Measurements from ENCODE around the gene GRB7. TPM values are rescaled to one million over a fixed set of nuclear protein-coding genes. Genes with fewer than 3 reads are reported as not detected.

GRB7 gene
- polyA plus RNA-seq (4.0 to 5.3 TPM (median 4.2 TPM) in 3 replicates), polyA minus RNA-seq (6.2 to 10.1 TPM (median 8.6 TPM) in 3 replicates)
- polyA plus RNA-seq (2011; ENCODE audit: low read depth): 10.1 TPM
- polyA plus RNA-seq (2011; cell fraction: cytosol; rRNA removed): 3.2 and 3.8 TPM in 2 replicates
- polyA plus RNA-seq (2011; cell fraction: nucleus; rRNA removed): 11.7 and 15.6 TPM in 2 replicates
- 5.8 and 71.5 TPM in 2 replicates for polyA plus RNA-seq (2012; ENCODE audit: low replicate concordance)
- 5.4 TPM for polyA minus RNA-seq (2011; cell fraction: cytosol; rRNA and poly(A)+ RNA removed)
- polyA minus RNA-seq (2011; cell fraction: nucleus; rRNA and poly(A)+ RNA removed): 8.3 and 10.7 TPM in 2 replicates

DNA sequence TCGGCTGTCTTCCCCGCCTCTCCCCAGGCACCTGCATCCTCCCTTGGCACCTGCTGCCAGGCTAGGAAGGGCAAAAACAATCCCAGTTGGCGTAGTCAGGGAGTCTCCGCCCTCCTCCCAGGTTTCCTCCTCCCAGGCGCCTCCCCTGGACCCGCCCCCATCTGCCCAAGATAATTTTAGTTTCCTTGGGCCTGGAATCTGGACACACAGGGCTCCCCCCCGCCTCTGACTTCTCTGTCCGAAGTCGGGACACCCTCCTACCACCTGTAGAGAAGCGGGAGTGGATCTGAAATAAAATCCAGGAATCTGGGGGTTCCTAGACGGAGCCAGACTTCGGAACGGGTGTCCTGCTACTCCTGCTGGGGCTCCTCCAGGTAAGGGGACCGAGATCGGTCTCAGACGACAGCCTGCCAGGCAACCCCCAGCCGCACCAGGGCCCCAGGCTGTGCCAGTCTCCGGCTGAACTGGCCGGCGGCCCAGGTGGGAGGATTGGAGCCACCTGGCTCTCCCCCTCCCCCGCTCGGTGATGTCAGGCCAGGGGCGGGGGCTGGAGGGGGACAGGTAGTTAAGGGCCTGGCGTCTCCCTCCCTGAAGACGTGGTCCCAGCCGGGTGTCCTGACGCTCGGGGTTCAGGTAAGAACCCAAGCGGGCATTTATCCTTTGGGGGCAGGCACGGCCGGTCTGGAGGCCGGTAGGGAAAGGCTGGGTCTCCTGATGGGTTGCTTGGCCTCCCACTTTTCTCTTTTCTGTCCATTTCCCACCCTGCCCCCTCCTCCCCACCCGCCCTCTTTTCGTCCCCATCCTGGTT is at the start of gene GRB7:
Gene GRB7 (plus strand): TSS at position 179 of the 808 bp plus-strand sequence. CDS start 4,364 bp downstream, outside the sequence.
- Histone ChIP-seq H3K4me2 (ENCODE audit: control insufficient read depth, extremely low read depth, insufficient read depth, low read depth, low read length) (peak within 1 kb of the TSS; percentile 93), H3K9me3 (ENCODE audit: control insufficient read depth, low read depth, low read length) (no peaks in the 10 kb centered on the region), H3K9me1 (ENCODE audit: control insufficient read depth, extremely low read depth, insufficient read depth, low read length) (no peaks in the 10 kb centered on the region), H3K9ac (ENCODE audit: control insufficient read depth, extremely low read depth, insufficient read depth, low read length) (peak within 1 kb of the TSS; percentile 99), H3K4me3 (ENCODE audit: control insufficient read depth in 2 of 3, extremely low read depth in 1 of 3, insufficient read depth in 2 of 3, low read depth in 1 of 3, low read length in 3 of 3) (peak within 1 kb of the TSS; percentile 73 to 89 (median 84)), H3K4me1 (ENCODE audit: control insufficient read depth, extremely low read depth, insufficient read depth, low read length) (peaks cover 28% of the 10 kb centered on the region), H3K27ac (ENCODE audit: control insufficient read depth, insufficient read depth, low read length) (peak within 1 kb of the TSS; percentile 96), H3K79me2 (ENCODE audit: control insufficient read depth, insufficient read depth, low read length) (no peaks in the 10 kb centered on the region), H4K20me1 (ENCODE audit: control insufficient read depth, extremely low read depth, insufficient read depth, low read length) (no peaks in the 10 kb centered on the region), H2AFZ (ENCODE audit: control insufficient read depth, low read length) (peak within 1 kb of the TSS; percentile 67), H3K27me3 (ENCODE audit: control insufficient read depth, extremely low read depth, insufficient read depth, low read length) (no peaks in the 10 kb centered on the region), H3K36me3 (ENCODE audit: control insufficient read depth in 2 of 2, extremely low read depth in 1 of 2, insufficient read depth in 2 of 2, low read length in 2 of 2) (peaks cover 4% of the 10 kb centered on the region in 2 experiments)
- DNase-seq (ENCODE audit: low read depth, low spot score): no peak
- FAIRE-seq: peak; percentile 77
- TF ChIP-seq, protein P1, sequence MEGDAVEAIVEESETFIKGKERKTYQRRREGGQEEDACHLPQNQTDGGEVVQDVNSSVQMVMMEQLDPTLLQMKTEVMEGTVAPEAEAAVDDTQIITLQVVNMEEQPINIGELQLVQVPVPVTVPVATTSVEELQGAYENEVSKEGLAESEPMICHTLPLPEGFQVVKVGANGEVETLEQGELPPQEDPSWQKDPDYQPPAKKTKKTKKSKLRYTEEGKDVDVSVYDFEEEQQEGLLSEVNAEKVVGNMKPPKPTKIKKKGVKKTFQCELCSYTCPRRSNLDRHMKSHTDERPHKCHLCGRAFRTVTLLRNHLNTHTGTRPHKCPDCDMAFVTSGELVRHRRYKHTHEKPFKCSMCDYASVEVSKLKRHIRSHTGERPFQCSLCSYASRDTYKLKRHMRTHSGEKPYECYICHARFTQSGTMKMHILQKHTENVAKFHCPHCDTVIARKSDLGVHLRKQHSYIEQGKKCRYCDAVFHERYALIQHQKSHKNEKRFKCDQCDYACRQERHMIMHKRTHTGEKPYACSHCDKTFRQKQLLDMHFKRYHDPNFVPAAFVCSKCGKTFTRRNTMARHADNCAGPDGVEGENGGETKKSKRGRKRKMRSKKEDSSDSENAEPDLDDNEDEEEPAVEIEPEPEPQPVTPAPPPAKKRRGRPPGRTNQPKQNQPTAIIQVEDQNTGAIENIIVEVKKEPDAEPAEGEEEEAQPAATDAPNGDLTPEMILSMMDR (optimal IDR thresholded peaks at IDR 0.05 in 1 of 3, IDR thresholded peaks at IDR 0.05 in 1 of 3, conservative IDR thresholded peaks at IDR 0.05 in 1 of 3; ENCODE audit: extremely low read depth in 1 of 3, insufficient read depth in 2 of 3, low read length in 3 of 3): no peak
- no peak for TF ChIP-seq EZH2 (IDR thresholded peaks at IDR 0.05; ENCODE audit: low read length)
- dilution Hi-C loops (cut with MboI; ENCODE audit: extremely low pct_ligation_motif_present, low sequenced_read_pairs): no loop called here

DNA sequence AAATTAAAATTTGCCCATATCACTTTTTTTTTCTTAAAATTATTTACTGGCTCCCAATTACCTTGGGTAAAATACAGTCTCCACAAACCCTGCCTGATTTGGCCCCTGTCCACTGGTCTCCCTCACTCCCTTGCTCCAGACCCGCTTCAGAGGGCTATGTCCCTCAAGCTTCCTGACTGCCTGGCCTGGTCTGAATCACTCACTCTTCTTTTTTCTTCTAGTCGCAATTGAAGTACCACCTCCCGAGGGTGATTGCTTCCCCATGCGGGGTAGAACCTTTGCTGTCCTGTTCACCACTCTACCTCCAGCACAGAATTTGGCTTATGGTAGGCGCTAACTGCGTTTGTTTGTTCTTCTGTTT is 49.3 kb upstream of the GRB7 start:
- DNase-seq (ENCODE audit: low read depth, low spot score): no peak

More for the DNA sequence above, 49.3 kb upstream of the GRB7 start:
- Histone ChIP-seq H4K20me1 (ENCODE audit: control insufficient read depth, extremely low read depth, insufficient read depth, low read length) (no peaks in the 10 kb centered on the region), H3K79me2 (ENCODE audit: control insufficient read depth, insufficient read depth, low read length) (no peaks in the 10 kb centered on the region), H3K4me1 (ENCODE audit: control insufficient read depth, extremely low read depth, insufficient read depth, low read length) (peaks cover 14% of the 10 kb centered on the region), H3K4me3 (ENCODE audit: control insufficient read depth in 2 of 3, extremely low read depth in 1 of 3, insufficient read depth in 2 of 3, low read depth in 1 of 3, low read length in 3 of 3) (peak overlapping the region; percentile 47 to 84 (median 73)), H3K9me3 (ENCODE audit: control insufficient read depth, low read depth, low read length) (no peaks in the 10 kb centered on the region), H3K36me3 (ENCODE audit: control insufficient read depth in 2 of 2, extremely low read depth in 1 of 2, insufficient read depth in 2 of 2, low read length in 2 of 2) (no peaks in the 10 kb centered on the region), H3K9ac (ENCODE audit: control insufficient read depth, extremely low read depth, insufficient read depth, low read length) (peak overlapping the region; percentile 76), H3K27ac (ENCODE audit: control insufficient read depth, insufficient read depth, low read length) (peak overlapping the region; percentile 57), H3K27me3 (ENCODE audit: control insufficient read depth, extremely low read depth, insufficient read depth, low read length) (no peaks in the 10 kb centered on the region), H2AFZ (ENCODE audit: control insufficient read depth, low read length) (peak overlapping the region; percentile 69), H3K4me2 (ENCODE audit: control insufficient read depth, extremely low read depth, insufficient read depth, low read depth, low read length) (peak overlapping the region; percentile 97), H3K9me1 (ENCODE audit: control insufficient read depth, extremely low read depth, insufficient read depth, low read length) (no peaks in the 10 kb centered on the region)
- TF ChIP-seq, protein P1 (optimal IDR thresholded peaks at IDR 0.05 in 1 of 3, IDR thresholded peaks at IDR 0.05 in 1 of 3, conservative IDR thresholded peaks at IDR 0.05 in 1 of 3; ENCODE audit: extremely low read depth in 1 of 3, insufficient read depth in 2 of 3, low read length in 3 of 3): no peak
- TF ChIP-seq EZH2 (IDR thresholded peaks at IDR 0.05; ENCODE audit: low read length): no peak
- FAIRE-seq: no peak
- dilution Hi-C loops (cut with MboI; ENCODE audit: extremely low pct_ligation_motif_present, low sequenced_read_pairs): no loop called here
